Measurements from ENCODE around the gene ACOX1. TPM values are rescaled to one million over a fixed set of nuclear protein-coding genes. Genes with fewer than 3 reads are reported as not detected.

The ACOX1 gene
- polyA plus RNA-seq, 1 donor (not counting 4 experiments of a cell fraction or from before 2014, with no cell fraction given) = 31.8 TPM

- Histone ChIP-seq H3K4me3 (ENCODE audit: control insufficient read depth in 2 of 3, extremely low read depth in 1 of 3, insufficient read depth in 2 of 3, low read depth in 1 of 3, low read length in 3 of 3) (no peak overlapping the region), H2AFZ (ENCODE audit: control insufficient read depth, low read length) (no peak overlapping the region), H3K4me1 (ENCODE audit: control insufficient read depth, extremely low read depth, insufficient read depth, low read length) (no peaks in the 10 kb centered on the region), H3K4me2 (ENCODE audit: control insufficient read depth, extremely low read depth, insufficient read depth, low read depth, low read length) (no peak overlapping the region), H3K27me3 (ENCODE audit: control insufficient read depth, extremely low read depth, insufficient read depth, low read length) (no peaks in the 10 kb centered on the region), H3K9ac (ENCODE audit: control insufficient read depth, extremely low read depth, insufficient read depth, low read length) (no peak overlapping the region), H3K36me3 (ENCODE audit: control insufficient read depth in 2 of 2, extremely low read depth in 1 of 2, insufficient read depth in 2 of 2, low read length in 2 of 2) (peaks cover 5 to 7% of the 10 kb centered on the region in 2 experiments), H3K27ac (ENCODE audit: control insufficient read depth, insufficient read depth, low read length) (no peak overlapping the region), H4K20me1 (ENCODE audit: control insufficient read depth, extremely low read depth, insufficient read depth, low read length) (no peaks in the 10 kb centered on the region), H3K9me1 (ENCODE audit: control insufficient read depth, extremely low read depth, insufficient read depth, low read length) (no peaks in the 10 kb centered on the region), H3K79me2 (ENCODE audit: control insufficient read depth, insufficient read depth, low read length) (no peaks in the 10 kb centered on the region), H3K9me3 (ENCODE audit: control insufficient read depth, low read depth, low read length) (no peaks in the 10 kb centered on the region)
- dilution Hi-C loops (cut with MboI; ENCODE audit: extremely low pct_ligation_motif_present, low sequenced_read_pairs) = no loop called here
- FAIRE-seq = no peak
- no peak for DNase-seq (ENCODE audit: low read depth, low spot score)
- TF ChIP-seq EZH2 (IDR thresholded peaks at IDR 0.05; ENCODE audit: low read length) = no peak
- no peak for TF ChIP-seq CTCF (optimal IDR thresholded peaks at IDR 0.05 in 1 of 3, IDR thresholded peaks at IDR 0.05 in 1 of 3, conservative IDR thresholded peaks at IDR 0.05 in 1 of 3; ENCODE audit: extremely low read depth in 1 of 3, insufficient read depth in 2 of 3, low read length in 3 of 3)
Measured at GRCh38 chr17:75959839-75960511, 19.0 kb downstream of the ACOX1 start.

GRCh38 chr17:75959051-75959838, 19.7 kb downstream of the ACOX1 start:
- H3K9me3 ChIP-seq (ENCODE audit: control insufficient read depth, low read depth, low read length) = no peaks in the 10 kb centered on the region
- peaks cover 5 to 7% of the 10 kb centered on the region in 2 experiments for H3K36me3 ChIP-seq (ENCODE audit: control insufficient read depth in 2 of 2, extremely low read depth in 1 of 2, insufficient read depth in 2 of 2, low read length in 2 of 2)
- no peaks in the 10 kb centered on the region for H3K9me1 ChIP-seq (ENCODE audit: control insufficient read depth, extremely low read depth, insufficient read depth, low read length)
- no peak overlapping the region for H3K27ac ChIP-seq (ENCODE audit: control insufficient read depth, insufficient read depth, low read length)
- H2AFZ ChIP-seq (ENCODE audit: control insufficient read depth, low read length) = no peak overlapping the region
- no peaks in the 10 kb centered on the region for H3K79me2 ChIP-seq (ENCODE audit: control insufficient read depth, insufficient read depth, low read length)
- DNase-seq (ENCODE audit: low read depth, low spot score) = no peak
- no peaks in the 10 kb centered on the region for H3K4me1 ChIP-seq (ENCODE audit: control insufficient read depth, extremely low read depth, insufficient read depth, low read length)
- no peaks in the 10 kb centered on the region for H3K27me3 ChIP-seq (ENCODE audit: control insufficient read depth, extremely low read depth, insufficient read depth, low read length)
- no peak overlapping the region for H3K4me2 ChIP-seq (ENCODE audit: control insufficient read depth, extremely low read depth, insufficient read depth, low read depth, low read length)
- H3K4me3 ChIP-seq (ENCODE audit: control insufficient read depth in 2 of 3, extremely low read depth in 1 of 3, insufficient read depth in 2 of 3, low read depth in 1 of 3, low read length in 3 of 3) = no peak overlapping the region
- dilution Hi-C loops (cut with MboI; ENCODE audit: extremely low pct_ligation_motif_present, low sequenced_read_pairs) = no loop called here
- no peak for TF ChIP-seq CTCF (optimal IDR thresholded peaks at IDR 0.05 in 1 of 3, IDR thresholded peaks at IDR 0.05 in 1 of 3, conservative IDR thresholded peaks at IDR 0.05 in 1 of 3; ENCODE audit: extremely low read depth in 1 of 3, insufficient read depth in 2 of 3, low read length in 3 of 3)
- no peak for TF ChIP-seq EZH2 (IDR thresholded peaks at IDR 0.05; ENCODE audit: low read length)
- no peaks in the 10 kb centered on the region for H4K20me1 ChIP-seq (ENCODE audit: control insufficient read depth, extremely low read depth, insufficient read depth, low read length)
- FAIRE-seq = no peak
- H3K9ac ChIP-seq (ENCODE audit: control insufficient read depth, extremely low read depth, insufficient read depth, low read length) = no peak overlapping the region
